Ascending aorta (tissue), 2 donors: ENCODE results near the gene CPSF3. TPM values are rescaled to one million over a fixed set of nuclear protein-coding genes. Genes with fewer than 3 reads are reported as not detected.

Source experiments
- DNase-seq, 2 donors: peaks; one replicate each; pipeline ENCODE4 v3.0.0-alpha.2; 2019; ENCODE audit warnings: low spot score in 2 of 2
- H3K27ac ChIP-seq, 2 donors: fragments of 200-600 bp; sonication (generic); one replicate each; pipeline ENCODE4 v1.5.1; 2016 to 2017; ENCODE audit warnings: mild to moderate bottlenecking in 1 of 2
- H3K27me3 ChIP-seq: fragments of 200-600 bp; sonication (generic); one replicate; pipeline ENCODE4 v1.5.1; 2017
- H3K36me3 ChIP-seq, 2 donors: fragments of 200-600 bp; sonication (generic); one replicate each; pipeline ENCODE4 v1.5.1; 2016
- H3K4me1 ChIP-seq, 2 donors: fragments of 200-600 bp; sonication (generic); one replicate each; pipeline ENCODE4 v1.5.1; 2016 to 2017; ENCODE audit warnings: mild to moderate bottlenecking in 1 of 2
- H3K4me3 ChIP-seq, 2 donors: fragments of 200-600 bp; sonication (generic); one replicate each; pipeline ENCODE4 v1.5.1; 2016 to 2017; ENCODE audit warnings: mild to moderate bottlenecking in 1 of 2
- H3K9me3 ChIP-seq, 2 donors: fragments of 200-600 bp; sonication (generic); one replicate each; pipeline ENCODE4 v1.5.1; 2016
- CTCF ChIP-seq, 3 experiments: fragments of 200-600 bp in 2 of 3; fragments of 450-650 bp in 1 of 3; sonication (generic) in 2 of 3; IDR thresholded peaks; one replicate each; pipeline ENCODE4 v1.5.1; 2016 to 2019; ENCODE audit warnings: antibody characterized with exemption in 3 of 3, mild to moderate bottlenecking in 1 of 3, moderate library complexity in 1 of 3
- intact Hi-C: fragments of 100-400 bp; cut with DNase I; formaldehyde crosslinking; loops from one replicate; pipeline ENCODE4 v1.15.1; 2023
- total RNA-seq: library from RNA; depleted of rRNA; stranded (reverse); fragments of >200 nt; gene quantifications from one replicate; pipeline ENCODE4 v1.1.0, GENCODE V29; 2016

Gene CPSF3
- total RNA-seq, 1 donor from 2014 or later: 5.3 TPM

- no peaks in the 10 kb centered on the region for H3K27me3 ChIP-seq
- peaks cover 30 to 68% of the 10 kb centered on the region in 2 donors for H3K36me3 ChIP-seq
- no peak overlapping the region for H3K4me3 ChIP-seq
- H3K4me1 ChIP-seq: no peaks in the 10 kb centered on the region
- TF ChIP-seq CTCF (IDR thresholded peaks at IDR 0.05): no peak
- intact Hi-C loops: no loop called here
- H3K27ac ChIP-seq: no peak overlapping the region
- no peak for DNase-seq
- H3K9me3 ChIP-seq: no peaks in the 10 kb centered on the region
These were observed 16.1 kb downstream of the CPSF3 start for GRCh38 chr2:9439536-9439935.

GRCh38 chr2:9440058-9440727, 16.7 kb downstream of the CPSF3 start:
- no peak for TF ChIP-seq CTCF (IDR thresholded peaks at IDR 0.05)
- Histone ChIP-seq H3K4me3 (no peak overlapping the region), H3K27ac (no peak overlapping the region), H3K27me3 (no peaks in the 10 kb centered on the region), H3K36me3 (peaks cover 32 to 68% of the 10 kb centered on the region in 2 donors), H3K9me3 (no peaks in the 10 kb centered on the region), H3K4me1 (no peaks in the 10 kb centered on the region)
- intact Hi-C loops: no loop called here
- DNase-seq: no peak

- Histone ChIP-seq H3K36me3 (peaks cover 38 to 67% of the 10 kb centered on the region in 2 donors), H3K4me1 (no peaks in the 10 kb centered on the region), H3K9me3 (no peaks in the 10 kb centered on the region), H3K4me3 (no peak overlapping the region), H3K27me3 (no peaks in the 10 kb centered on the region), H3K27ac (no peak overlapping the region)
- DNase-seq: no peak
- no peak for TF ChIP-seq CTCF (IDR thresholded peaks at IDR 0.05)
- intact Hi-C loops: no loop called here
These were observed 18.1 kb downstream of the CPSF3 start for GRCh38 chr2:9441556-9441955.

- Histone ChIP-seq H3K36me3 (peaks cover 43 to 59% of the 10 kb centered on the region in 2 donors), H3K4me1 (no peaks in the 10 kb centered on the region), H3K9me3 (no peaks in the 10 kb centered on the region), H3K27me3 (no peaks in the 10 kb centered on the region), H3K27ac (no peak overlapping the region), H3K4me3 (no peak overlapping the region)
- DNase-seq: no peak
- intact Hi-C loops: no loop called here
- no peak for TF ChIP-seq CTCF (IDR thresholded peaks at IDR 0.05)
These were observed 20.1 kb downstream of the CPSF3 start for GRCh38 chr2:9443526-9443925.

GRCh38 chr2:9445089-9445488, 21.6 kb downstream of the CPSF3 start:
- no peak for DNase-seq
- no peaks in the 10 kb centered on the region for H3K9me3 ChIP-seq
- H3K27me3 ChIP-seq: no peaks in the 10 kb centered on the region
- peaks cover 50 to 60% of the 10 kb centered on the region in 2 donors for H3K36me3 ChIP-seq
- no peak overlapping the region for H3K27ac ChIP-seq
- H3K4me3 ChIP-seq: no peak overlapping the region
- H3K4me1 ChIP-seq: no peaks in the 10 kb centered on the region
- TF ChIP-seq CTCF (IDR thresholded peaks at IDR 0.05): no peak
- intact Hi-C loops: no loop called here

- TF ChIP-seq CTCF (IDR thresholded peaks at IDR 0.05): no peak
- no peak for DNase-seq
- H3K4me1 ChIP-seq: no peaks in the 10 kb centered on the region
- no peak overlapping the region for H3K4me3 ChIP-seq
- no peak overlapping the region for H3K27ac ChIP-seq
- H3K27me3 ChIP-seq: no peaks in the 10 kb centered on the region
- intact Hi-C loops: no loop called here
- H3K36me3 ChIP-seq: peaks cover 40 to 47% of the 10 kb centered on the region in 2 donors
- H3K9me3 ChIP-seq: no peaks in the 10 kb centered on the region
These were observed 27.8 kb downstream of the CPSF3 start for GRCh38 chr2:9451231-9451630.
